H1 (cell line): Measurements from ENCODE around the gene SLC39A11. TPM values are rescaled to one million over a fixed set of nuclear protein-coding genes. Genes with fewer than 3 reads are reported as not detected.

Source experiments
- EGR1 ChIP-seq: IDR thresholded peaks from 2 replicates; pipeline ENCODE4 v1.6.1; 2011; ENCODE audit warnings: low read depth, low read length, borderline replicate concordance
- EP300 ChIP-seq, 2 experiments: IDR thresholded peaks; 1 replicate in 1 of 2; 2 replicates in 1 of 2; pipeline ENCODE4 v1.6.1; 2011 to 2012; ENCODE audit warnings: low read depth in 2 of 2, low read length in 2 of 2, mild to moderate bottlenecking in 2 of 2, borderline replicate concordance in 1 of 2, inconsistent platforms in 1 of 2, moderate library complexity in 1 of 2
- HDAC6 ChIP-seq: IDR thresholded peaks from one replicate; pipeline ENCODE4 v1.7.1; 2012; ENCODE audit warnings: low read depth, mild to moderate bottlenecking, inconsistent platforms, low read length, moderate library complexity
- POU5F1 ChIP-seq: IDR thresholded peaks from 2 replicates; pipeline ENCODE4 v1.6.1; 2011; ENCODE audit warnings: low read depth, mild to moderate bottlenecking, low read length, moderate library complexity
- TAF1 ChIP-seq: IDR thresholded peaks from 2 replicates; pipeline ENCODE4 v1.6.1; 2011; ENCODE audit warnings: mild to moderate bottlenecking, low read depth, low read length
- polyA plus RNA-seq, 7 experiments: library from polyadenylated mRNA; depleted of rRNA in 3 of 7; stranded (reverse) in 5 of 7; unstranded in 2 of 7; fragments of >200 nt in 5 of 7; fragments of 200-250 nt in 2 of 7; gene quantifications; 1 replicate in 5 of 7; 2 replicates in 1 of 7; 4 replicates in 1 of 7; pipeline versions ENCODE4 v1.2.1 to v1.2.3, GENCODE V29; 2011 to 2013; ENCODE audit warnings: missing spikeins in 2 of 7, mixed read lengths in 2 of 7
- total RNA-seq: library from RNA; stranded (reverse); fragmentation: NEBNext Ultra II Directional; extraction: Animal tissue kit (Norgen Biotek cat#: 25700); gene quantifications from 2 replicates; pipeline ENCODE4 v1.2.1, GENCODE V29; 2021
- TF ChIP-seq, protein P1 (sequence below): IDR thresholded peaks from 2 replicates; pipeline ENCODE4 v1.6.1; 2012; ENCODE audit warnings: inconsistent platforms

Gene SLC39A11
- total and polyA plus RNA-seq, 2 of the 8 experiments (the other 6 are each of a cell fraction or from before 2014, with no cell fraction given): 12.2 to 19.6 TPM

DNA sequence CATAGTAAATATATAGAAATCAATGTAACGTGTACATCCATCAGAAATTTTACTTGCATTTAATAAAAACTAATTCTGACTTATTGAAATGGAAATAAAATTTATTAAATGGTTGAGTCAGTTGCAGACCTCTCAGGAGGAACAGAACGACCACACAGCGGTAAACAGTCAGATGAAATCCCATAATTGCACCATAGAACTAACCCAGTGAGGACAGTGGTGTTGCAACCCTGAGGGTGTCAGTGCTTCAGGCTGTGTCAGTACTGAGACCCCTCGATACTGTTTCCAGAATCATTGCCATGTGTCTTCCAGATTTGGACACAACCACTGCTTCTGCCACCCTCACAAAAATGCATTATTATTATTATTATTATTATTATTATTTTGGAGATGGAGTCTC, 43.3 kb upstream of the SLC39A11 start (continued):
- TF ChIP-seq EP300 (IDR thresholded peaks at IDR 0.05; ENCODE audit: borderline replicate concordance in 1 of 2, low read depth in 2 of 2, low read length in 2 of 2) (no peak), TAF1 (no peak), EGR1 (no peak), POU5F1 (no peak), HDAC6 (no peak)
- TF ChIP-seq, protein P1, sequence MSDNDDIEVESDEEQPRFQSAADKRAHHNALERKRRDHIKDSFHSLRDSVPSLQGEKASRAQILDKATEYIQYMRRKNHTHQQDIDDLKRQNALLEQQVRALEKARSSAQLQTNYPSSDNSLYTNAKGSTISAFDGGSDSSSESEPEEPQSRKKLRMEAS: no peak
- TF ChIP-seq, all 59 proteins: peak for 0
